Fibroblast of the aortic adventitia (primary cell): ENCODE results near the gene OSBPL7. TPM values are rescaled to one million over a fixed set of nuclear protein-coding genes. Genes with fewer than 3 reads are reported as not detected.

Experiments
- DNase-seq: peaks from one replicate; pipeline ENCODE4 v3.0.0-alpha.2; 2010; ENCODE audit warnings: low read depth
- H3K4me3 ChIP-seq: 2 replicates; pipeline ENCODE4 v1.5.1; 2011; ENCODE audit warnings: low read depth, mild to moderate bottlenecking, control low read depth, low read length, moderate library complexity
- CTCF ChIP-seq: IDR thresholded peaks from 2 replicates; pipeline ENCODE4 v1.5.1; 2011; ENCODE audit warnings: mild to moderate bottlenecking, low read length, control low read depth, inconsistent platforms; ENCODE audit not compliant: insufficient read depth
- total RNA-seq: library from RNA; depleted of rRNA; stranded (reverse); fragments of >200 nt; gene quantifications from 2 replicates; pipeline ENCODE4 v1.2.3, GENCODE V29; 2012; ENCODE audit warnings: low replicate concordance

OSBPL7 gene
- total RNA-seq, 1 donor, result 6.1 TPM

GRCh38 chr17:47789611-47790561 is 31.7 kb downstream of the OSBPL7 start:
- H3K4me3 ChIP-seq, result peak overlapping the region; percentile 48
- peak; percentile 34 for DNase-seq
- TF ChIP-seq CTCF, result peak; percentile 54

GRCh38 chr17:47785538-47786123 is 36.0 kb downstream of the OSBPL7 start:
- H3K4me3 ChIP-seq, result no peak overlapping the region
- DNase-seq, result peak; percentile 30
- no peak for TF ChIP-seq CTCF

GRCh38 chr17:47781397-47781796 is 40.2 kb downstream of the OSBPL7 start:
- no peak for DNase-seq
- no peak for TF ChIP-seq CTCF
- no peak overlapping the region for H3K4me3 ChIP-seq

GRCh38 chr17:47778184-47778635 is 43.4 kb downstream of the OSBPL7 start:
- TF ChIP-seq CTCF, result no peak
- H3K4me3 ChIP-seq, result no peak overlapping the region
- no peak for DNase-seq

GRCh38 chr17:47776330-47777197 is 45.0 kb downstream of the OSBPL7 start:
- peak; percentile 77 for TF ChIP-seq CTCF
- peak; percentile 60 for DNase-seq
- H3K4me3 ChIP-seq, result no peak overlapping the region

- no peak for TF ChIP-seq CTCF
- no peak for DNase-seq
- H3K4me3 ChIP-seq, result no peak overlapping the region
Observed at GRCh38 chr17:47774987-47775580, 46.5 kb downstream of the OSBPL7 start.
